Kidney (tissue), 14 donors: ENCODE results near the gene SIRT1. TPM values are rescaled to one million over a fixed set of nuclear protein-coding genes. Genes with fewer than 3 reads are reported as not detected.

Experiments
- DNase-seq, 5 donors: peaks; one replicate each; pipeline ENCODE4 v3.0.0-alpha.2; 2013 to 2020
- FAIRE-seq: peaks from 2 replicates; lab custom pipeline; 2012; peaks lifted over from hg19 to GRCh38; lab: Jason Lieb, UNC
- H3K27ac ChIP-seq, 2 donors: one replicate each; pipeline ENCODE4 v1.7.0; 2013; ENCODE audit warnings: low read depth in 2 of 2, low read length in 2 of 2, inconsistent platforms in 1 of 2
- H3K27me3 ChIP-seq: one replicate; pipeline ENCODE4 v1.7.1; 2013; ENCODE audit warnings: low read length, inconsistent platforms; ENCODE audit not compliant: control insufficient read depth, insufficient read depth
- H3K36me3 ChIP-seq, 3 donors: one replicate each; pipeline versions ENCODE4 v1.7.0 to v1.7.1; 2013; ENCODE audit warnings: low read length in 3 of 3, control low read depth in 1 of 3, inconsistent platforms in 1 of 3; ENCODE audit not compliant: insufficient read depth in 3 of 3, control insufficient read depth in 2 of 3
- H3K4me1 ChIP-seq, 3 donors: one replicate each; pipeline versions ENCODE4 v1.7.0 to v1.7.1; 2013; ENCODE audit warnings: low read length in 3 of 3, inconsistent platforms in 1 of 3, low read depth in 1 of 3; ENCODE audit not compliant: control insufficient read depth in 2 of 3, insufficient read depth in 2 of 3
- H3K4me3 ChIP-seq, 3 donors: one replicate each; pipeline versions ENCODE4 v1.7.0 to v1.8.1; 2013; ENCODE audit warnings: low read length in 3 of 3, control low read depth in 1 of 3, inconsistent platforms in 1 of 3
- H3K9ac ChIP-seq, 3 donors: one replicate each; pipeline versions ENCODE4 v1.7.0 to v1.7.1; 2013; ENCODE audit warnings: low read length in 3 of 3, control low read depth in 1 of 3, inconsistent platforms in 1 of 3
- H3K9me3 ChIP-seq, 3 donors: one replicate each; pipeline versions ENCODE4 v1.7.0 to v1.7.1; 2013; ENCODE audit warnings: low read length in 3 of 3, control low read depth in 1 of 3, inconsistent platforms in 1 of 3; ENCODE audit not compliant: control insufficient read depth in 2 of 3, insufficient read depth in 1 of 3
- CTCF ChIP-seq: IDR thresholded peaks from 3 replicates; pipeline ENCODE4 v1.5.1; 2012; ENCODE audit warnings: mild to moderate bottlenecking, moderate library complexity, borderline replicate concordance; ENCODE audit not compliant: insufficient read depth; ENCODE audit errors: extremely low read depth
- intact Hi-C: fragments of 100-400 bp; cut with DNase I; formaldehyde crosslinking; loops from one replicate; pipeline ENCODE4 v1.11.1; 2022
- polyA plus RNA-seq: library from polyadenylated mRNA; stranded (reverse); fragments of 350-450 nt; fragmentation: Illumina TruSeq; extraction: RNeasy Lipid Tissue Mini Kit (QIAGEN cat#74804); gene quantifications from one replicate; pipeline ENCODE4 v1.2.3, GENCODE V29; 2014; ENCODE audit warnings: low read depth, low replicate concordance; ENCODE audit not compliant: insufficient read depth
- total RNA-seq: library from RNA; stranded (reverse); fragmentation: NEBNext Ultra II Directional; extraction: Animal tissue kit (Norgen Biotek cat#: 25700); gene quantifications from one replicate; pipeline ENCODE4 v1.2.1, GENCODE V29; 2021
- donor health status: control.
- donor health status: control.
- donor health status: control.
- donor health status: control.
- donor health status: control.
- donor health status: DM: yes; HTN: yes; CAD: no.
- donor health status: Normal renal cell carcinoma (clear cell type).

The SIRT1 gene
- total and polyA plus RNA-seq, 2 donors from 2014 or later, result 5.0 to 24.8 TPM

- H3K9ac ChIP-seq, result no peak overlapping the region
- DNase-seq (no peak), FAIRE-seq (no peak)
- peaks cover 0 to 4% (median 0%) of the 10 kb centered on the region in 3 donors for H3K4me1 ChIP-seq
- H3K9me3 ChIP-seq, result no peaks in the 10 kb centered on the region
- intact Hi-C loops, result no loop called here
- no peak overlapping the region for H3K27ac ChIP-seq
- H3K4me3 ChIP-seq, result no peak overlapping the region
- H3K27me3 ChIP-seq, result no peaks in the 10 kb centered on the region
- peaks cover 4 to 45% (median 19%) of the 10 kb centered on the region in 3 donors for H3K36me3 ChIP-seq
- TF ChIP-seq CTCF, result no peak
Observed at GRCh38 chr10:67893637-67894036, 9.2 kb downstream of the SIRT1 start.

GRCh38 chr10:67903581-67903980, 19.1 kb downstream of the SIRT1 start:
- Histone ChIP-seq H3K27ac (no peak overlapping the region), H3K4me3 (no peak overlapping the region), H3K4me1 (no peaks in the 10 kb centered on the region), H3K27me3 (no peaks in the 10 kb centered on the region), H3K36me3 (peaks cover 2 to 25% (median 9%) of the 10 kb centered on the region in 3 donors), H3K9me3 (no peaks in the 10 kb centered on the region), H3K9ac (no peak overlapping the region)
- DNase-seq, result no peak
- TF ChIP-seq CTCF, result no peak
- FAIRE-seq, result no peak
- intact Hi-C loops, result no loop called here

- H3K4me1 ChIP-seq, result no peaks in the 10 kb centered on the region
- peaks cover 13 to 55% (median 27%) of the 10 kb centered on the region in 3 donors for H3K36me3 ChIP-seq
- no peaks in the 10 kb centered on the region for H3K27me3 ChIP-seq
- H3K9me3 ChIP-seq, result no peaks in the 10 kb centered on the region
- no peak for DNase-seq
- H3K4me3 ChIP-seq, result no peak overlapping the region
- TF ChIP-seq CTCF, result no peak
- H3K9ac ChIP-seq, result no peak overlapping the region
- H3K27ac ChIP-seq, result no peak overlapping the region
- intact Hi-C loops, result no loop called here
- FAIRE-seq, result no peak
Observed at GRCh38 chr10:67912331-67912946, 28.0 kb downstream of the SIRT1 start.
